ENCODE measurements around the gene PITPNM1.

Gene PITPNM1

GRCh38 chr11:67463680-67464410 lies 41.3 kb downstream of the PITPNM1 start:
- no peak for DNase-seq

- no peak for DNase-seq
Observed at GRCh38 chr11:67463186-67463585, 42.0 kb downstream of the PITPNM1 start.

GRCh38 chr11:67458266-67458665 lies 46.9 kb downstream of the PITPNM1 start:
- DNase-seq = no peak

GRCh38 chr11:67457453-67457852 lies 47.7 kb downstream of the PITPNM1 start:
- no peak for DNase-seq

GRCh38 chr11:67456068-67456705 lies 49.0 kb downstream of the PITPNM1 start:
- no peak for DNase-seq

- DNase-seq = no peak
Observed at GRCh38 chr11:67455054-67455453, 50.1 kb downstream of the PITPNM1 start, which contains the start of gene CABP4. CABP4 (plus strand) TSS chr11:67455354; CDS start chr11:67455424, 70 bp downstream.

- DNase-seq = no peak
Observed at GRCh38 chr11:67453816-67454732, 51.1 kb downstream of the PITPNM1 start.

GRCh38 chr11:67452141-67452952 lies 52.8 kb downstream of the PITPNM1 start, which contains the start of gene GPR152:
GPR152 (minus strand) TSS chr11:67452729; CDS start chr11:67452724, 5 bp downstream.
- no peak for DNase-seq

- DNase-seq = no peak
Observed at GRCh38 chr11:67451658-67451976, 53.5 kb downstream of the PITPNM1 start.

GRCh38 chr11:67450796-67451657 lies 54.1 kb downstream of the PITPNM1 start:
- no peak for DNase-seq

- no peak for DNase-seq
Observed at GRCh38 chr11:67449116-67449844, 55.9 kb downstream of the PITPNM1 start.

GRCh38 chr11:67448220-67448609 lies 56.9 kb downstream of the PITPNM1 start:
- DNase-seq = no peak

- no peak for DNase-seq
Observed at GRCh38 chr11:67445515-67445914, 59.6 kb downstream of the PITPNM1 start.

- DNase-seq = peak in 1 of 2 donors; percentile 18
Observed at GRCh38 chr11:67442504-67443404, 62.4 kb downstream of the PITPNM1 start.
